ENCODE data around the gene C19orf25. TPM values are rescaled to one million over a fixed set of nuclear protein-coding genes. Genes with fewer than 3 reads are reported as not detected.

Gene C19orf25
- total and polyA plus RNA-seq, 10 of the 15 experiments (the other 5 are each of a cell fraction or from before 2014, with no cell fraction given) = 1.2 to 67.0 (median 25.6) TPM

DNA sequence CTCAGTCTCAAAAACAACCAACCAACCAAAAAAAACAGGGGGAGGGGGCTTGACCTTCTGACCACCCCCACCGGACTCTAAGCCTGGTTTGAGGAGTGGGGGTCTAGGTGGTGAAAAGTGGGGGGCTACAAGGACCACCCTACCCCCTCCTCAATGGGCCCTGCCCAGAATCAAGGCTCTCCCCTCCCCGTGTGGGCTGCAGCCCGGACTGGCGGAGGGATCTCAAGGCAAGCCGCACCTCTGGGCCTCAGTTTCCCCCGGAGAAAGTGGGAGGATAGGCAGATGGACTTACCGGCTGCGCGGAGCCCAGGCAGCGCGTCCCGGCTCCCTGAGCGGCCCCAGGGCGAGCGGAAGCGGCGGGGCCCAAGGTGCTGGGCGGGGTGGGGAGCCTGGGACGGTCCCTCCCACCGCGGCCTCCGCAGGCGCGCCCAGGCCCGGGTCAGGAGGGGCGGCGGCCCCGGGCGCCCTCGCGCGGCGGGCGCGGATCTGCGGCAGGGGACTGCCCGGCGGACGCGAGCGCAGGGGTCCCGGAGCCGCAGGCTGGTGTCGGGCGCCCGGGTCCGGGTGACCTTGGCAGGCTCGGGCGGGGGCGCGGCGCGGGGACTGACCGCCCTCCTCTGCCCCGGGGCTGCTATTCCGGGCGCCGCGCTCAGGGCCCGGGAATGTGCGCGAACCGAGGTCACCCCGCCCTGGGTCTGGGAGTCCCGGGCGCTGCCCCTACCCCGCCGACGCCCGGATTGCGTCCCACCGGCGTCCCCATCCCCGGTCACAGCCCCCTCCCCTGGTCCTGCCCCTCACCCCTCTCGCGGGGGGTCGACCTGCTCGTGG, 33.9 kb upstream of the C19orf25 start, which contains the start of gene ADAMTSL5:
ADAMTSL5 (minus strand) TSS at position 349 of the 828 bp plus-strand sequence. CDS start 2,076 bp downstream, outside the sequence.
- ChIA-PET SMC1A (ENCODE audit: uncharacterized antibody, unreplicated experiment) (no interaction called here), CTCF (no interaction called here), POLR2A (no interaction called here), RAD21 (ENCODE audit: unreplicated experiment) (no interaction called here)
- Histone ChIP-seq H2AFZ (ENCODE audit: control insufficient read depth, low read depth, low read length) (peak within 1 kb of the TSS; percentile 45), H3K9ac (ENCODE audit: control insufficient read depth, insufficient read depth, low read length) (peak within 1 kb of the TSS; percentile 47; the same call in 1 of the 2 replicates), H3K9me3 (replicated peaks; ENCODE audit: control insufficient read depth, insufficient read depth, low read length) (no peaks in the 10 kb centered on the region; the same call in 2 of the 3 replicates), H4K20me1 (ENCODE audit: control insufficient read depth, insufficient read depth) (no peaks in the 10 kb centered on the region), H3K4me2 (ENCODE audit: control insufficient read depth, insufficient read depth) (peak within 1 kb of the TSS; percentile 77), H3K4me1 (ENCODE audit: control insufficient read depth, insufficient read depth, low read length) (no peaks in the 10 kb centered on the region), H3K27ac (ENCODE audit: control insufficient read depth, insufficient read depth) (no peak within 1 kb of the TSS), H3K36me3 (ENCODE audit: control insufficient read depth in 2 of 2, insufficient read depth in 2 of 2, low read length in 1 of 2) (no peaks in the 10 kb centered on the region), H3K4me3 (peak within 1 kb of the TSS; percentile 61), H3K27me3 (replicated peaks in 1 of 2; ENCODE audit: control insufficient read depth in 2 of 2, insufficient read depth in 2 of 2, low read length in 1 of 2) (no peaks in the 10 kb centered on the region; a peak in 1 of 4 replicates), H3K79me2 (ENCODE audit: control insufficient read depth, insufficient read depth, low read length) (no peaks in the 10 kb centered on the region)
- intact Hi-C loops (cut with micrococcal nuclease; ENCODE audit: unreplicated experiment) (no loop called here), in situ Hi-C loops (cut with MboI) (no loop called here)
- FAIRE-seq (no peak), DNase-seq (ENCODE audit: low read depth, low spot score) (no peak), ATAC-seq (peak; percentile 87)
- WGBS (ENCODE audit: insufficient coverage, insufficient replicate concordance, low lambda C conversion rate, missing lambda C conversion rate) = 3% methylated on average over 52 of the region's 78 CpGs
- no TSS peak for BruUV-seq (replicated peaks)
- TF ChIP-seq PAX5 (IDR thresholded peaks at IDR 0.05; ENCODE audit: borderline replicate concordance, low read depth, low read length) (no peak), STAT1 (conservative IDR thresholded peaks at IDR 0.05) (no peak), NFIC (IDR thresholded peaks at IDR 0.05; ENCODE audit: low read depth, low read length) (no peak), ZZZ3 (IDR thresholded peaks at IDR 0.05; ENCODE audit: control insufficient read depth, insufficient read length, low read depth) (no peak), ZNF24 (IDR thresholded peaks at IDR 0.05) (no peak), POLR2A (IDR thresholded peaks at IDR 0.05; ENCODE audit: low read depth, low read length) (no peak)
- TF ChIP-seq, protein P1, sequence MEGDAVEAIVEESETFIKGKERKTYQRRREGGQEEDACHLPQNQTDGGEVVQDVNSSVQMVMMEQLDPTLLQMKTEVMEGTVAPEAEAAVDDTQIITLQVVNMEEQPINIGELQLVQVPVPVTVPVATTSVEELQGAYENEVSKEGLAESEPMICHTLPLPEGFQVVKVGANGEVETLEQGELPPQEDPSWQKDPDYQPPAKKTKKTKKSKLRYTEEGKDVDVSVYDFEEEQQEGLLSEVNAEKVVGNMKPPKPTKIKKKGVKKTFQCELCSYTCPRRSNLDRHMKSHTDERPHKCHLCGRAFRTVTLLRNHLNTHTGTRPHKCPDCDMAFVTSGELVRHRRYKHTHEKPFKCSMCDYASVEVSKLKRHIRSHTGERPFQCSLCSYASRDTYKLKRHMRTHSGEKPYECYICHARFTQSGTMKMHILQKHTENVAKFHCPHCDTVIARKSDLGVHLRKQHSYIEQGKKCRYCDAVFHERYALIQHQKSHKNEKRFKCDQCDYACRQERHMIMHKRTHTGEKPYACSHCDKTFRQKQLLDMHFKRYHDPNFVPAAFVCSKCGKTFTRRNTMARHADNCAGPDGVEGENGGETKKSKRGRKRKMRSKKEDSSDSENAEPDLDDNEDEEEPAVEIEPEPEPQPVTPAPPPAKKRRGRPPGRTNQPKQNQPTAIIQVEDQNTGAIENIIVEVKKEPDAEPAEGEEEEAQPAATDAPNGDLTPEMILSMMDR (IDR thresholded peaks at IDR 0.05 in 2 of 3, conservative IDR thresholded peaks at IDR 0.05 in 1 of 3; ENCODE audit: control insufficient read depth in 2 of 3, extremely low read depth in 1 of 3, insufficient read depth in 1 of 3, low read depth in 3 of 3, low read length in 3 of 3) = peak in 1 of 3 experiments; percentile 14; a peak in 2 of 6 replicates
- TF ChIP-seq, protein P2, sequence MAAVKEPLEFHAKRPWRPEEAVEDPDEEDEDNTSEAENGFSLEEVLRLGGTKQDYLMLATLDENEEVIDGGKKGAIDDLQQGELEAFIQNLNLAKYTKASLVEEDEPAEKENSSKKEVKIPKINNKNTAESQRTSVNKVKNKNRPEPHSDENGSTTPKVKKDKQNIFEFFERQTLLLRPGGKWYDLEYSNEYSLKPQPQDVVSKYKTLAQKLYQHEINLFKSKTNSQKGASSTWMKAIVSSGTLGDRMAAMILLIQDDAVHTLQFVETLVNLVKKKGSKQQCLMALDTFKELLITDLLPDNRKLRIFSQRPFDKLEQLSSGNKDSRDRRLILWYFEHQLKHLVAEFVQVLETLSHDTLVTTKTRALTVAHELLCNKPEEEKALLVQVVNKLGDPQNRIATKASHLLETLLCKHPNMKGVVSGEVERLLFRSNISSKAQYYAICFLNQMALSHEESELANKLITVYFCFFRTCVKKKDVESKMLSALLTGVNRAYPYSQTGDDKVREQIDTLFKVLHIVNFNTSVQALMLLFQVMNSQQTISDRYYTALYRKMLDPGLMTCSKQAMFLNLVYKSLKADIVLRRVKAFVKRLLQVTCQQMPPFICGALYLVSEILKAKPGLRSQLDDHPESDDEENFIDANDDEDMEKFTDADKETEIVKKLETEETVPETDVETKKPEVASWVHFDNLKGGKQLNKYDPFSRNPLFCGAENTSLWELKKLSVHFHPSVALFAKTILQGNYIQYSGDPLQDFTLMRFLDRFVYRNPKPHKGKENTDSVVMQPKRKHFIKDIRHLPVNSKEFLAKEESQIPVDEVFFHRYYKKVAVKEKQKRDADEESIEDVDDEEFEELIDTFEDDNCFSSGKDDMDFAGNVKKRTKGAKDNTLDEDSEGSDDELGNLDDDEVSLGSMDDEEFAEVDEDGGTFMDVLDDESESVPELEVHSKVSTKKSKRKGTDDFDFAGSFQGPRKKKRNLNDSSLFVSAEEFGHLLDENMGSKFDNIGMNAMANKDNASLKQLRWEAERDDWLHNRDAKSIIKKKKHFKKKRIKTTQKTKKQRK (IDR thresholded peaks at IDR 0.05; ENCODE audit: low read depth, low read length) = no peak
- TF ChIP-seq, protein P3, sequence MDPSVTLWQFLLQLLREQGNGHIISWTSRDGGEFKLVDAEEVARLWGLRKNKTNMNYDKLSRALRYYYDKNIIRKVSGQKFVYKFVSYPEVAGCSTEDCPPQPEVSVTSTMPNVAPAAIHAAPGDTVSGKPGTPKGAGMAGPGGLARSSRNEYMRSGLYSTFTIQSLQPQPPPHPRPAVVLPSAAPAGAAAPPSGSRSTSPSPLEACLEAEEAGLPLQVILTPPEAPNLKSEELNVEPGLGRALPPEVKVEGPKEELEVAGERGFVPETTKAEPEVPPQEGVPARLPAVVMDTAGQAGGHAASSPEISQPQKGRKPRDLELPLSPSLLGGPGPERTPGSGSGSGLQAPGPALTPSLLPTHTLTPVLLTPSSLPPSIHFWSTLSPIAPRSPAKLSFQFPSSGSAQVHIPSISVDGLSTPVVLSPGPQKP (IDR thresholded peaks at IDR 0.05; ENCODE audit: low read depth, low read length) = no peak
- TF ChIP-seq, protein P4, sequence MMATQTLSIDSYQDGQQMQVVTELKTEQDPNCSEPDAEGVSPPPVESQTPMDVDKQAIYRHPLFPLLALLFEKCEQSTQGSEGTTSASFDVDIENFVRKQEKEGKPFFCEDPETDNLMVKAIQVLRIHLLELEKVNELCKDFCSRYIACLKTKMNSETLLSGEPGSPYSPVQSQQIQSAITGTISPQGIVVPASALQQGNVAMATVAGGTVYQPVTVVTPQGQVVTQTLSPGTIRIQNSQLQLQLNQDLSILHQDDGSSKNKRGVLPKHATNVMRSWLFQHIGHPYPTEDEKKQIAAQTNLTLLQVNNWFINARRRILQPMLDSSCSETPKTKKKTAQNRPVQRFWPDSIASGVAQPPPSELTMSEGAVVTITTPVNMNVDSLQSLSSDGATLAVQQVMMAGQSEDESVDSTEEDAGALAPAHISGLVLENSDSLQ (IDR thresholded peaks at IDR 0.05) = no peak
- TF ChIP-seq, protein P5, sequence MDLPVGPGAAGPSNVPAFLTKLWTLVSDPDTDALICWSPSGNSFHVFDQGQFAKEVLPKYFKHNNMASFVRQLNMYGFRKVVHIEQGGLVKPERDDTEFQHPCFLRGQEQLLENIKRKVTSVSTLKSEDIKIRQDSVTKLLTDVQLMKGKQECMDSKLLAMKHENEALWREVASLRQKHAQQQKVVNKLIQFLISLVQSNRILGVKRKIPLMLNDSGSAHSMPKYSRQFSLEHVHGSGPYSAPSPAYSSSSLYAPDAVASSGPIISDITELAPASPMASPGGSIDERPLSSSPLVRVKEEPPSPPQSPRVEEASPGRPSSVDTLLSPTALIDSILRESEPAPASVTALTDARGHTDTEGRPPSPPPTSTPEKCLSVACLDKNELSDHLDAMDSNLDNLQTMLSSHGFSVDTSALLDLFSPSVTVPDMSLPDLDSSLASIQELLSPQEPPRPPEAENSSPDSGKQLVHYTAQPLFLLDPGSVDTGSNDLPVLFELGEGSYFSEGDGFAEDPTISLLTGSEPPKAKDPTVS (IDR thresholded peaks at IDR 0.05; ENCODE audit: low read depth, low read length) = no peak
- TF ChIP-seq, protein P6, sequence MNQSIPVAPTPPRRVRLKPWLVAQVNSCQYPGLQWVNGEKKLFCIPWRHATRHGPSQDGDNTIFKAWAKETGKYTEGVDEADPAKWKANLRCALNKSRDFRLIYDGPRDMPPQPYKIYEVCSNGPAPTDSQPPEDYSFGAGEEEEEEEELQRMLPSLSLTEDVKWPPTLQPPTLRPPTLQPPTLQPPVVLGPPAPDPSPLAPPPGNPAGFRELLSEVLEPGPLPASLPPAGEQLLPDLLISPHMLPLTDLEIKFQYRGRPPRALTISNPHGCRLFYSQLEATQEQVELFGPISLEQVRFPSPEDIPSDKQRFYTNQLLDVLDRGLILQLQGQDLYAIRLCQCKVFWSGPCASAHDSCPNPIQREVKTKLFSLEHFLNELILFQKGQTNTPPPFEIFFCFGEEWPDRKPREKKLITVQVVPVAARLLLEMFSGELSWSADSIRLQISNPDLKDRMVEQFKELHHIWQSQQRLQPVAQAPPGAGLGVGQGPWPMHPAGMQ (IDR thresholded peaks at IDR 0.05; ENCODE audit: borderline replicate concordance) = no peak

All from GM12878 (cell line).